GM21381 (cell line): ENCODE data around the gene OR9A4.
"Not testable (repeated sequence)": the region's sequence is repeated elsewhere in the genome, so short reads cannot be mapped to it uniquely, and the experiment has no call there.

Experiments
- ATAC-seq: cut with Tn5 transposase; IDR thresholded peaks from one replicate; pipeline ENCODE4 v1.9.1; 2021; ENCODE audit warnings: mild to moderate bottlenecking, moderate library complexity; ENCODE audit not compliant: unreplicated experiment

Gene OR9A4, protein sequence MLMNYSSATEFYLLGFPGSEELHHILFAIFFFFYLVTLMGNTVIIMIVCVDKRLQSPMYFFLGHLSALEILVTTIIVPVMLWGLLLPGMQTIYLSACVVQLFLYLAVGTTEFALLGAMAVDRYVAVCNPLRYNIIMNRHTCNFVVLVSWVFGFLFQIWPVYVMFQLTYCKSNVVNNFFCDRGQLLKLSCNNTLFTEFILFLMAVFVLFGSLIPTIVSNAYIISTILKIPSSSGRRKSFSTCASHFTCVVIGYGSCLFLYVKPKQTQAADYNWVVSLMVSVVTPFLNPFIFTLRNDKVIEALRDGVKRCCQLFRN

DNA sequence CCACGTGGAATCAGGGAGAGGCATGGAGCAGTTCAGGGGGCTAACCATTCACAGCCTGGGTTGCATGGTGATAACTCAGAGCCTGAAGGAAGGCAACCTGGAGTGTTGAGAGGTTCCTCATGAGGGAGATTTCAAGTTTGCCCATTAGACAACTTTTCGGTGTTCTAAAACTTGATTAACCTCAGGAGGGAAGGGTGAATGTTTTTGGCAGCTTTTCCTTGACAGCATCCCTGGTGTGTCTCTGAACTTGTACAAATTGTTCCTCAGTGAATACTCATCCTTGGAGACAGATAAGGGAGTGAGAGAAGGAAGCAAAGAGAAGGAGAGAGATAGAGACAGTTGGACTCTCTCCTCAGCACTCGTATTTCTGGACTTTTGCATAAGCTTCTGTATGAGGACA, at the start of gene OR9A4:
Gene OR9A4, plus strand, starts transcription at position 301 of the 400 bp plus-strand sequence. CDS start 2,477 bp downstream, outside the sequence.
- no peak for ATAC-seq

DNA sequence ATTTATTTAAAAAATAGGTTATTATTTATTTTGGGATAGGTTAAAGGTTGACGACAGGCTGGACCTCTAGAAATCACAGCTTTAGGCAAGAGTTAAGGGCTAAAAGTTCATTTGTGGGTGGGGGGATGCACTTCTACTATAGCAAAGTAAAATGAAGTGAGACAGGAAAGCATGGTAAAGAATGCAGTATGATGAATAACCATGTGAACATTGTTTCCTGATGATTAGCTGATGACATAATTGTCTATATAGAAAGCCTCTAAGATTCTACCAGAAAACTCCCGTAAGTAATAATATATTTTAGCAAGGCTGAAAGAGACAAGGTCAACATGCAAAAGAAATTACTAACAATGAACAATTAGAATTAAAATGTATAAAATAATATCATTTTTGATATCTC, 49.2 kb upstream of the OR9A4 start:
- no peak for ATAC-seq

DNA sequence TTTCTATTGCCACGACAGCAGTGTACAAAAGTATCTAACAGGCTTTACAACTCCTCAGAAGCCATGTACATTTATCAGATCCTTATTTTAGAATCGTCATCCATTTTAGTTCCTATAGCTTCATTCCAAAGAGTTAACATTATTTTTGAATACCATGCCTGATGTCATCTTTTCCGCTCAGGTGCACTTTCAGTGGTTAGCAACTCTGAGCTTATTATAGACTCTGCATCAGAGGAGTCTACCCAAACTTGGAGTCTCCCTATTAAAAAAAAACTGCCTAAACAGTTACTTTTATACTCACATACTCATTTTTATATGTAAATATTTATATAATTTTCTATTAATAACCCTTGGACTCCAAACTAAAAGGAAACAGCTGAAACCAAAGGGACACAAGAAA, 43.3 kb upstream of the OR9A4 start:
- no peak for ATAC-seq

DNA sequence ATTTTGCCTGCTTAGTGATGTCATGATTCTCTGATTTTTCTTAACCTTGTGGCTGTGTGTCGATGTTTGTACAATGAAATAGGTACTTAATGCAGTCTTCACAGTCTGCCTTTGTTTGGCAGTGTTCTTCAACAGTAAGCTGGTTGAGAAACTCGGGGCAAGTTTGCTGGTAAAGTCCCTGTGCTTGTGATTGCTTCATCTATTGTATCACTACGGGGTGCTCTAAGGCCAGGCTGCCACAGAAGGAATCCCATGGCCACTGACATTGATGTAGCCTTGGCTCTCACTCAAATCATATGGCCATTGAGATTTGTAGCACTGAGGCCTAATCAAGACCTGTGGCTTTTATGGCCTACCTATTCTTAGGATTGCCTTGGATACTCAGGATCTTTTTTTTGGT, 41.4 kb upstream of the OR9A4 start:
- ATAC-seq, result no peak

DNA sequence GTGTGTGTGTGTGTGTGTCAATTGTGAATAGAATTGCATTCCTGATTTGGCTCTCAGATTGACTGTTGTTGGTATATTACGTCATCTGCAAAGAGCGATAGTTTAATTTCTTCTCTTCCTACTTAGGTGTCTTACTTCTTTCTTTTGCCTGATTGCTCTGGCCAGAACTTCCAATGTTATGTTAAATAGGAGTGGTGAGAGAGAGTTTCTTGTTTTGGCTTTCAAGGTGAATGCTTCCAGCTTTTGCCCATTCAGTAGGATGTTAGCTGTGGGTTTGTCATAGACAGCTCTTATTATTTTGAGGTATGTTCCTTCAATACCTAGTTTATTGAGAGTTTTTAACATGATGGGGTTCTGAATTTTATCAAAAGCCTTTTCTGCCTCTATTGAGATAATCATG, 40.7 kb upstream of the OR9A4 start:
- no peak for ATAC-seq

DNA sequence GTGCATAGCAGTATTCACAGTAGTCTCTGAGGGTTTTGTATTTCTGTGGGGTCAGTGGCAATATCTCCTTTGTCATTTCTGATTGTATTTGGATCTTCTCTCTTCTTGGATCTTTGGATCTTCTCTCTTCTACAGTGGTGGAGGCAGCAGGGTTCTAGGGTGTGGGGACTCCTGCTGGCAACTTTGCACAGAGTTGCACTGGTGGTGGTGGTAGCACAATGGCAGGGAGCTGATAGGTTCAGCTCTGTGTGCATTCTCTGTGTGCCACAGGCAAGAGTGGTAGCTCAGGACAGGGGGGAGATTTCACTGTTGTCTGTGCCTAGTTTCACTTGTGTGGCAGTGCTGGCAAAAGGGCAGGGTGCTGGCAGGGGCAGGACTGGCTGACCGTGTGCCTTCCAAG, 39.8 kb upstream of the OR9A4 start:
- no peak for ATAC-seq

DNA sequence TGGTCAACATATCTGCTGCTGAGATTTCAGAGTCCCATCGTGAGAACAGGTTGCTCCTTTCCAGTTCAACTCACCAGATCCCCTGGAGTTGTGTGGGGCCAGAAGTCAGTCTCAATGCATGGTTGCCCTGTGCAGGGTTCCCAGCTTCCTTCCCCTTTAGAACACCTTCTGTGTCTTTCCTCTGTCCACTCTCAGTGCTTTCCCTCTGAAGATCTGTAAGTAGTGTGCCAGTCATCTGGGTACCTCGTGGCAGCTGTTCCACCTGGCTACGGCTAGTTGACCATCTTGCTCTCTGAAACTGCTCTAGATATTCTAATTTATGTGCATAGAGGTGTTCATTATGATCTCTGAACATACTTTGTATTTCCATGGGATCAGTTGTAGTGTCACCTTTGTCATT, 38.8 kb upstream of the OR9A4 start:
- no peak for ATAC-seq

DNA sequence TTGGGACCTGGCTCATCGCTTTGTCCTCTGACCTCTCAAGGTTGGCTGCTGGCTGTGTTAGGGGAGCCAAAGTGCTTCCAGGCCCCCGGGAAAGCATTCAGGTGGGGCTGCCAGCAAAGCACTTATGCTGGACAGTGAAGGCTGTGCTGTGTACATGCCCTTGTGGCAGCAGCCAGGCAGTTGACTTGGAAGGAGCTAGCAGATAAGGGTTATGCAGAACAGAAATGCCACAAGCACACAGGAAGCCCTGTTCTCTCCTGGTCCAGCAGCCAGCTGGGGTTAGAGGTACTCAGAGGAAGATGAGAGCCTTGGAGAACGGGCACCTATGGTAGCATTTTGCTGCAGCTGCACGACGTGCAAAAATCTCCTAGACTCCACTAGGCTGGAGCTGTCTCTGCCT, 35.2 kb upstream of the OR9A4 start:
- no peak for ATAC-seq

DNA sequence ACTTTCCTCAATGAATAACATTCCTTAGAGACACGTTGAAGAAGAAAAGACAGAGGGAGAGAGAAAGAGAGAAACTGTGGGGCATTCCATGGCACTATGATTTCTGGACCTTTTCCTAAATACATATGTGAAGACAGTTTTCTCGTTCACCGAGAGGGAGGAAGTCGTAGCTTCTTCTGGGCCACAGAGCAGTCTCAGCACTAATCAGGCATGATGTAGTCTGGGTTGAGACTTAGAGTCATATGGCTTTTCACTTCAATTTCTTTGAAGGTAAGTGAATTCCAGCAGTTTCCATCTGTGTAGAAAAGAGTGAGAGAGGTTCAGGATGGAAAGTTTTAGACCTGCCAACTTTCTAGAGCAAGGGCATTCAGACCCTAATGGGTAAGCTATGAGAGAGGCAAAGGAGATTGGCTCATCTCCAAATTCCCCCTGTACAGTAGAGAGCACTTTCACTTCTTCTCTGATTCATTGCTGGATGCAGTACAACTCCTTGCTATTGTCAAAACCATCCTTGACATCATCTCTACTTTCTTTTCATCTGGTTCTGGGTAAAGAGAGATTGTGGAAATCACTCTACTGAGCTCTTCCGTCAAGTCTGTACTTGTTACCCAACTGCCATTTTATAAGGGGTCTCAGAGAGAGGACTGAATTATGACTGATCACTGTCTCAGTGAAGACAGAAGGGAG, 31.5 kb upstream of the OR9A4 start:
- no peak for ATAC-seq

DNA sequence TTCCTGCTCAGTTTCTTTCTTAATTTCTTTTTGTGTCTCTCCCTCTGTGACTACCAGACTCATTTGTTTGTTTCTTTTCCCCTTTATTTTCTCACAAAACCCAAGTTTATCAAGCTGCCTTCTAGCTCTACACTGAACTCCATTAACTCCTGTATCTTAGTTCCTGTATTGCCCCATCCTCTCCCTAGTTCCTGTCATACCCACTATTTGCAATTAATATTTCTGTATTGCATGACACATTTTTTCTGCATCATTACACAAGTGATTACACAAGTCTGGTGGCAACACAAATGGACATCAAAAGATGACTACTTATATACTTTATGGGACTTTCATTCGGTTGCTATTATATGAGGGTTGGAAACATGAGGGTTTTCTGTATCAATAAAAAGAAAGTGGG, 26.9 kb upstream of the OR9A4 start:
- no peak for ATAC-seq

DNA sequence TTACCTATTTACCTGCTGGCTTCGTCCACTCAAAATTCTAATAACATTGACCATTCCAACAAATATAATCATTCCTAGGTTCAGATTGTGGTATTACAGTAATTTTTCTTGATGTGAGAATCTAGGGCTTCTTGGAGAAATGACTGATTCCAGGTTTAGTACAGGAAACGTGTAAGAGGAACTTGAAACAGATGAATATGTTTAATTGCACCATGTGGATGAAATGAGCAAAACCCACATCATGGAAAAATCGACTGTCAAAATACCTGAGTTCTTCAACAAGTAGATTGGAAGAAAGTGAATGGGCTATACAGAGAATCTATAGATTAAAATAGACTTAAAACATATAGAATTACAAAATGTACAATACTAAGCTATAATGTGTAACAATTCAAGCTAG, 24.9 kb upstream of the OR9A4 start:
- no peak for ATAC-seq

DNA sequence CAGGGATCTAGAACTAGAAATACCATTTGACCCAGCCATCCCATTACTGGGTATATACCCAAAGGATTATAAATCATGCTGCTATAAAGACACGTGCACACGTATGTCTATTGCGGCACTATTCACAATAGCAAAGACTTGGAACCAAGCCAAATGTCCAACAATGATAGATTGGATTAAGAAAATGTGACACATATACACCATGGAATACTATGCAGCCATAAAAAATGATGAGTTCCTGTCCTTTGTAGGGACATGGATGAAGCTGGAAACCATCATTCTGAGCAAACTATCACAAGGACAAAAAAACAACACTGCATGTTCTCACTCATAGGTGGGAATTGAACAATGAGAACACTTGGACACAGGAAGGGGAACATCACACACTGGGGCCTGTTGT, 16.8 kb upstream of the OR9A4 start:
- ATAC-seq, result not testable (repeated sequence)

DNA sequence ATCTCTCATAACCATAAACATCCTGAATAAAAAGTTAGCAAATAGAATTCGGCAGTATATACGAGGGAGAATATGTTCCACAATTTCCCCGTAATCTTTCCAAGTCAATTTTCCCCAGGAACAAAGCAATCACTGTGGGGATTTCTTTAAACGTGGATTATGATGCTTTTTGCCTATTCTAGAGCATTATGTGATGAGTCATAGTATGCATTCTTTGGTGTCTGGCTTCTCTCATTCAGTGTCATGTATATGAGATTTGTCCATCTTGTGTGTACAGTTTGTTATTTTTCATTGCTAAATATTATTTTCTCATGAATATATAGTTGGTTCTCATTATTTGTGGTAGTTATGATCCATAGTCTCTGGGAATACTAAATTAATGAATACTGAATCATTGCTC, 9.9 kb upstream of the OR9A4 start:
- no peak for ATAC-seq

DNA sequence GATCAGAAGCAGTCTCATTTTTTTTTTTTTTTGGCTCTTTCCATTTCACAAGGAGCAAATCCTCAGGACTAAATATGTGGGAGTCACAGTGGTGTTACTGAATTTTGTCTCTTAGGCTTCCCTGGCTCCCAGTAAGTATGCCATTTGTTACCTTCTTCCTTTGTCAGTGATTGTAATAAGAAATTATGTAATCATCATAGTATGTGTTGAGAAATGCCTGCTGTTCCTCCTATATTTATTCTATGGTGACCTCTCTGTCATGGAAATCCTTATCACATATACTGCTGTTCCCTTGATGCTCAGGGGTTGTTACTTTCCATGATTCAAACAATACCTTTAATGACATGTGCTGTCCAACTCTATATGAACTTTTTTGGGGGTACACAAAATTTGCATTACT, 4.8 kb upstream of the OR9A4 start:
- no peak for ATAC-seq

DNA sequence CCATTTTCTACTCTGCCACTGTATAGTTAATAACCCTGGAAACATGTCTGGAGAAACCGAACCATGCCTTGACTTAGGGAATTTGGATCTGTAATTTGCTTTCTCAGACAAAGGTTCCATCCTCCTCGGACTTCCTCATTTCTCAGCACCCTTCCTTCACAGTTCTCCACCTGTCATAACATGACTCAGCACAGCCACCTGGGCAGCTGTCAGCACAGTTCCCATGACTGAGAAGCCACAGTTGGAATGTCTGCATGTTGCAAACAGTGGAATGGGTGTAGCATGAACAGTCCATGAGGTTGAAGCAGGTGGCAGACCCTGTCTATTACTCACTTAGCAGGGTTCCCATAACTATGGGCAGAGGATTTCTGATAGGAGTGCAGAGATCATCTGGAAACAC, 634 bp upstream of the OR9A4 start:
- ATAC-seq, result no peak

DNA sequence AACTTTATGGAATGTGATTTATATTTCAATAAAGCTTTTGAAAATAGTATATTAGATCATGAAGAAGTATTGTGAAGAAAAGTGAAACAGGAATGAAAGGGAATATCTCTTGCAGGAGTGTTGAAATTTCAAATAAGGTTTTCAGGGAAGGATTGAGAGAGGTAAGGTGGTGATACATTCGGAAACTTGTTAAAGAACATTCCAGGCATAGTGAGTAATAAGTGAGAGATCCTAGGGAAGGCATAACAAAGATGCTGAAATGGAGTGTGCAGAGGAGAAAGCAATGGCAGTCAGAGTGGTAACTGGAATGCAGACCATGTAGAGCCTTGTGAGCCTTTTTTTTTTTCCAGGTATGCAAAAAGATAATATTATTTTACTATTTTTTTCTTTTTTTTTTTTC, 4.1 kb downstream of the OR9A4 start:
- no peak for ATAC-seq

DNA sequence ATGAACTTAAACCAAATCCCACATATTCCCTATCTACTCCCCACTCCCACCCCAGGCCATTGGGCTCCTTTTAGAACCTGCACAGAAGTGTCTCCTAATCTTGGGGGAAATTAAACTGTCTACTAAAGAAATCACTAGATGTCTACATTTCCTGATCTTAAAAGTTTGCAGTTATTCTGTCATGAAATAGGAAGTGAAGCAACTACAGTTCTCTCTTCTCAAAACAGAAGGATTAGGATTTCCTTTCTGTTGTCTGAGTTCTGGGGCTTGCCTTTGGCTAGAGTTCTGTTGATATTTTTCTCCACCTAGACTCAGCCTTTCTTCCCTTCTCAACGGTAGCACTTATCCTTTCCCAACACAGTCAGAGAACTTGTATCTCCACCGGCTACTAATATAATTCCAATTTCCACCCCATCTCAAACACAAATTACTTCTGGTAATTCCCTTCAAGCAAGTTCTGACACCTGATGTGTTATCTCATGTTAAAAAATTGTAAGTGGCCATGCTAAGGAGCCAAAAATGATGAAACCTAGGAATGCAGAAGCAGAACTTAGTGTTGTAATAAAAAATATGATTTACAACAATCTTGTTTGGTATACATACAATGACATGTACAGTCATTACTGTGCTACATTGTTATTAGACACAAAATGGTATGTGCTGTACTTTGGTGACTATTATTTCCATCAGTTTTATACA, 12.1 kb downstream of the OR9A4 start:
- ATAC-seq, result no peak

DNA sequence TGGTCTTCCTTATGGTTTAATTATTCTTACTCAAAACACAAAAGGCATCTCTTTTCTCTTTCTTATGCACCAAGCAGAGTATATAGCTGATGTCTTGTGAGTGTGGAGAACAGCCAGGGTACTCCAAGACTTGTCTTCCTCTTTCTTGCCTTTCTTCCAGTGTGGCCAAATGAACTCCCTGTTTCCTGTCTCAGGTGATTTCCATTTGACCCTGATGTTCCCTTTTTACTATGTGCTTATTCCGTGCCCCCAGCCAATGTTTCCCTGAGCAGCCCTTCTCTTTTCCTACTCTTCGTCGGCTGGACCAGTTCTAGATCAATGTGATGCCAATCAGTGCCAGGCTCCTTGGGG, 12.6 kb downstream of the OR9A4 start:
- ATAC-seq, result no peak

DNA sequence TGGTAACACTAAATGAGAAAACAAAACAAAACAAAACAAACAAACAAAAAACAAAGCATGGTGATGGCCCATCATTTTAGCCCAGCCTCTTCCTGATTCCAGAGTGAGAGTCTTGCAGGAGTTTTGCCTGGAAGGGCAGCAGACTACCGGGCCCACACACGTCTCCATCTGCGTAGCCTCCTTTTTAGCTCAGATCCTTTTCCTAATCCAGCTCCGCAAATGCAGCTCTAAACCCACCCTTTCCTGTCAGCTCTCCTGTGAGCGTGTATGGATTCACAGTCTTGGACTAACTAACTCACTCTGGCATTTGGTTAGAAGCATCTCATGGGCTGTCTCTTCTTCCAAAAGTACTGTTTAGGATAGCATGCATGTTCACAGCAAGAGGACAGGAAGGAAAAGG, 14.0 kb downstream of the OR9A4 start:
- no peak for ATAC-seq

DNA sequence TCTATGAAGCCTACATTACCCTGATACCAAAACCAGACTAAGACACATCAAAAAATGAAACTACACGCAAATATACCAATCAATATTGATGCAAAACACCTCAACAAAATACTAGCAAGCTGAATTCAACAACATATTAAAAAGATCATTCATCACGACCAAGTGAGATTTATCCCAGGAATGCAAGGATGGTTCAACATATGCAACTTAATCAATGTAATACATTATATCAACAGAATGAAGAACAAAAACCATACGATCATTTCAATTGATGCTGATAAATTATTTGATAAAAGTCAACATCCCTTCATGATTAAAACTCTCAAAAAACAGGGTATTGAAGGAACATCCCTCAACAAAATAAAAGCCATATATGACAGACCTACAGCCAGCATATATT, 24.9 kb downstream of the OR9A4 start:
- ATAC-seq, result no peak

DNA sequence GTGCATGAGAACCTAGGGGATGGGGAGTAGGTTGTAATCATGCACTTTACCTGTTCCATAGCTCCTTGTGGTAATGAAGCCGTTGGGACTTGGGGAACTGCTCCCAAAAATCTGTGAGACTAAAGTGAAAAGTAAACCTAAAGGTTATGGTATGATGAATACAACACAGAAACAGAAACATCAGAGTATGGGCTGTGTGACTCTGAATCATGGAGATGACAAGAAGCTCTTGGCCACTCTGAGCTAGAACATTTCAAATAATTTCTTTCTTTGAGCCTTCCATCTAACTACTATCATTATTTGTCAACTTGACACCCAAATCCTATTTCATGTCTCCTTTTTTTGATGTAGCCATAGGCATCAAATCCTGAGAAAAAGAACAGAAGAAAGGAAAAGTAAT, 27.6 kb downstream of the OR9A4 start:
- no peak for ATAC-seq

DNA sequence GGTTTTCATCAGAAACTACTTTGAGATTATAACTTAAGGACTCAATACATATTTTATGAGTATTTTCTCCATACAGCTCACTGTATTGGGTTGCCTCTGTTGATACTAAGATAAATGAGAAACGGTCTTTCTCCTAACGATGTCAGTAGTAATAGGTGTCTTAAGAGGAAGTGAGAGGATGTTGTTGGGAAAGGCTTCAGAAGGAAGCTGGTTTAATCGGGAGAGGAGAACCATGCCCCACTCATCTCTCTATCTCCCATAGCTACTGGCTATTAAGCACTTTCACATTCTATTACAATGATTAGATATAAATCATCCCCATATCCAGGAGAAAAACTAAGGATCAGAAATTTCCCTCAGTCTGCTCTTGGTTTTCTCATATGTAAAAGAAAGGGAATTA, 28.6 kb downstream of the OR9A4 start:
- ATAC-seq, result no peak
